GM19397 (cell line): ENCODE data around the gene CACNG8.
"Not testable (repeated sequence)": the region's sequence is repeated elsewhere in the genome, so short reads cannot be mapped to it uniquely, and the experiment has no call there.

Experiments
- ATAC-seq: cut with Tn5 transposase; IDR thresholded peaks from one replicate; pipeline ENCODE4 v1.9.1; 2021; ENCODE audit warnings: mild to moderate bottlenecking, moderate library complexity; ENCODE audit not compliant: unreplicated experiment

Gene CACNG8

GRCh38 chr19:53962887-53963431 lies at the start of gene CACNG8:
CACNG8 (plus strand) TSS chr19:53962937.
- no peak for ATAC-seq

- ATAC-seq, result no peak
Measured at GRCh38 chr19:53915000-53915399, 47.7 kb upstream of the CACNG8 start.

- ATAC-seq, result no peak
Measured at GRCh38 chr19:53916004-53916403, 46.7 kb upstream of the CACNG8 start.

GRCh38 chr19:53917356-53917755 lies 45.4 kb upstream of the CACNG8 start:
- ATAC-seq, result no peak

- ATAC-seq, result no peak
Measured at GRCh38 chr19:53927739-53928138, 35.0 kb upstream of the CACNG8 start.

- ATAC-seq, result no peak
Measured at GRCh38 chr19:53936029-53936428, 26.7 kb upstream of the CACNG8 start.

GRCh38 chr19:53942001-53942786 lies 20.5 kb upstream of the CACNG8 start:
- ATAC-seq, result no peak

GRCh38 chr19:53944416-53944815 lies 18.3 kb upstream of the CACNG8 start:
- no peak for ATAC-seq

- no peak for ATAC-seq
Measured at GRCh38 chr19:53944933-53945332, 17.8 kb upstream of the CACNG8 start.

GRCh38 chr19:53945441-53945840 lies 17.3 kb upstream of the CACNG8 start:
- no peak for ATAC-seq

- ATAC-seq, result no peak
Measured at GRCh38 chr19:53945998-53946397, 16.7 kb upstream of the CACNG8 start.

- no peak for ATAC-seq
Measured at GRCh38 chr19:53947624-53948023, 15.1 kb upstream of the CACNG8 start.

- ATAC-seq, result not testable (repeated sequence)
Measured at GRCh38 chr19:53948611-53949010, 14.1 kb upstream of the CACNG8 start.

- ATAC-seq, result no peak
Measured at GRCh38 chr19:53951436-53951835, 11.3 kb upstream of the CACNG8 start.

GRCh38 chr19:53951947-53952346 lies 10.8 kb upstream of the CACNG8 start:
- ATAC-seq, result no peak

GRCh38 chr19:53953383-53953782 lies 9.4 kb upstream of the CACNG8 start:
- ATAC-seq, result no peak

- no peak for ATAC-seq
Measured at GRCh38 chr19:53957448-53958167, 5.1 kb upstream of the CACNG8 start.

GRCh38 chr19:53958168-53958571 lies 4.6 kb upstream of the CACNG8 start:
- no peak for ATAC-seq

GRCh38 chr19:53958823-53959757 lies 3.6 kb upstream of the CACNG8 start:
- no peak for ATAC-seq

- ATAC-seq, result no peak
Measured at GRCh38 chr19:53960187-53960586, 2.5 kb upstream of the CACNG8 start.

GRCh38 chr19:53960886-53961285 lies 1.9 kb upstream of the CACNG8 start:
- no peak for ATAC-seq
